Epithelial cell of esophagus (primary cell): Measurements from ENCODE around the gene ECHDC3.

Experiments
- DNase-seq: peaks from one replicate; pipeline ENCODE4 v3.0.0; 2010; ENCODE audit warnings: low read depth
- H3K4me3 ChIP-seq: 2 replicates; pipeline ENCODE4 v1.5.1; 2011; ENCODE audit warnings: mild to moderate bottlenecking, low read length, control low read depth
- TF ChIP-seq, protein P1 (sequence below): IDR thresholded peaks from 2 replicates; pipeline ENCODE4 v1.5.1; 2011; ENCODE audit warnings: low read depth, mild to moderate bottlenecking, low read length, control low read depth, inconsistent platforms; ENCODE audit not compliant: insufficient read depth; ENCODE audit errors: missing control alignments

The ECHDC3 gene

DNA sequence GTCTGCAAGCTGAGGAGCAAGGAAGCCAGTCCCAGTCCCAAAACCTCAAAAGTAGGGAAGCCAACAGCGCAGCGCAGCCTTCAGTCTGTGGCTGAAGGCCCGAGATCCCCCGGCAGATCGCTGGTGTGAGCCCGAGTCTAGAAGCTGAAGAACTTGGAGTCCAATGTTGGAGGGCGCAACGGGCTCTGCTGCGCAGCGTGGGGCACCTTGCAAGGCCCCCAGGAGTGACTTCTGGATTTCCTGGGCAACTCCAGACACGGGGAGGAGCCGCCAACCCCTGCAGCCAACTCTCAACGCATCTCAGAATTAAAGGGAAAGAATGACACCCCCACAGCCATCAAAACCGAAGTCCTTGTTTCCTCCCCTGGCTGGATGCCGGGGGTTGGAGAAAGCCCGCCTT, 62.2 kb downstream of the ECHDC3 start:
- DNase-seq = no peak
- H3K4me3 ChIP-seq = no peak overlapping the region
- TF ChIP-seq, protein P1, sequence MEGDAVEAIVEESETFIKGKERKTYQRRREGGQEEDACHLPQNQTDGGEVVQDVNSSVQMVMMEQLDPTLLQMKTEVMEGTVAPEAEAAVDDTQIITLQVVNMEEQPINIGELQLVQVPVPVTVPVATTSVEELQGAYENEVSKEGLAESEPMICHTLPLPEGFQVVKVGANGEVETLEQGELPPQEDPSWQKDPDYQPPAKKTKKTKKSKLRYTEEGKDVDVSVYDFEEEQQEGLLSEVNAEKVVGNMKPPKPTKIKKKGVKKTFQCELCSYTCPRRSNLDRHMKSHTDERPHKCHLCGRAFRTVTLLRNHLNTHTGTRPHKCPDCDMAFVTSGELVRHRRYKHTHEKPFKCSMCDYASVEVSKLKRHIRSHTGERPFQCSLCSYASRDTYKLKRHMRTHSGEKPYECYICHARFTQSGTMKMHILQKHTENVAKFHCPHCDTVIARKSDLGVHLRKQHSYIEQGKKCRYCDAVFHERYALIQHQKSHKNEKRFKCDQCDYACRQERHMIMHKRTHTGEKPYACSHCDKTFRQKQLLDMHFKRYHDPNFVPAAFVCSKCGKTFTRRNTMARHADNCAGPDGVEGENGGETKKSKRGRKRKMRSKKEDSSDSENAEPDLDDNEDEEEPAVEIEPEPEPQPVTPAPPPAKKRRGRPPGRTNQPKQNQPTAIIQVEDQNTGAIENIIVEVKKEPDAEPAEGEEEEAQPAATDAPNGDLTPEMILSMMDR = no peak

DNA sequence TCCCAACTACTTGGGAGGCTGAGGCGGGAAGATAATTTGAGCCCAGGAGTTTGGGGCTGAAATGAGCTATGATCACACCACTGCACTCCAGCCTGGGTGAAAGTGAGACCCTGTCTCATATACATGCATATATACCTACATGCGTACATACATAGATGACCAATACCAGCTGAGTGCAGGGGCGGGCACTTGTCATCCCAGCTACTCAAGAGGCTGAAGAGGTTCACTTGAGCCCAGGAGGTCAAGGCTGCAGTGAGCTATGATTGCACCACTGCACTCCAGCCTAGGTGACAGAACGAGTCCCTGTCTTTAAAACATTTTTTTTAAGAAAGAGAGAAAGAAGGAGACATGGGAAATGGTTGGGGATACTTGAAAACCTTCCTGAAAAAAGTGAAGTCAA, 63.6 kb downstream of the ECHDC3 start:
- H3K4me3 ChIP-seq = no peak overlapping the region
- TF ChIP-seq, protein P1 = no peak
- no peak for DNase-seq

DNA sequence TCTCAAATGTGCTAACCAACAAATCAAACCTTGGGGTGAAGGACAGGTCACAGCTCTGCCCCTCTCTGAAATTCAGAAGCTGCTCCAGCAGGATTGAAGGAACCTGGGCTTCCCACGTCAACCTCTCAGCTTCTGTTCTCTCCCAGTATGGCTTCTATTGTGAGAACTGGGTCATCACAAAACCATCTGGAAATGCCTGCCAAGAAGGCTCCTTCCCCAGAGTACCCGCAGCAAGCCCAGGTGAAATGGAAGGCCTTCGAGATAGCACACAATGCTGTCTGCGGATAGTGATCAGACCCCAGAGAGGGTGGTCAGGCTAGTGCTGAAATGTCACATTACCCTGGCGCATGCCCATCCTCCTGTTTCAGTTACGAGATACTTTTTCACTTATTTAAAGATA, 64.5 kb downstream of the ECHDC3 start:
- TF ChIP-seq, protein P1 = no peak
- no peak for DNase-seq
- H3K4me3 ChIP-seq = no peak overlapping the region

DNA sequence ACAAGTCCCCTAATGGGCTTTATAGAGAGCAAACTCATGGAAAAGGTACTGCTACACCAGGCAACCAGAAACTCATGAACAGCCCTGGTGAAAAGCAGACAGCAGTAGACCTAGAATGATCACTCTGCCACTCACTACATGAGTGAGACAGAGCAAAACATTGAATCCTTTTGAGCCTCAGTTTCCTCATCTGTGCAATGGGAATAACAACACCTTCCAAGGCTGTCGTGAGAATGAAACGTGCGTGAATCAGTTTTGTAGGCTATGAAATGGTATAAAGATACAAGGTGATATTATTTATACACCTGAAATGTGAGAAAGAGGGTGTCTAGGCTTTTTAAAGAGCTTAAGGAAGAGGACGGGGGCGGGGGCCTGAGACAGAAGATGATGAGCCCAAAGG, 66.6 kb downstream of the ECHDC3 start:
- TF ChIP-seq, protein P1 = no peak
- no peak for DNase-seq
- H3K4me3 ChIP-seq = no peak overlapping the region

DNA sequence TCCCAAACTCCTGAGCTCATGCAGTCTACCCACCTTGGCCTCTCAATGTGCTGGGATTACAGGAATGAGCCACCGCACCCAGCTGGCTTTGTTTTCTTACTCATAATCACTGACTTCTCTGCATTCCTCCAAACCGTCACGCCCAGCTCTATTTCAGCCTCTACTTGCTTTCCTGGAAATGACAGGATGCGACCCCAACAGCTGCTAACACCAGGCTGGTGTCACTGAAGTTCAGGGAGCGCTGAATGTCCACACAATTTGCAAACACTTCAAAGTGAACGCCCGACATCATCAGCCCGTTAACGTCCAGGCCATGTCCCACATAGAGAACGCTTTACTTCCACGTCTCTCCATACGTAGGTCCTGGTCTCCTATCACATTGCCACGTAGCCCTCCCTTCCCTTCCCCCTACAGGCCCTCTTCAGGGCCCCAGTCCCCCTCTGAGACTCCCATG, 68.2 kb downstream of the ECHDC3 start:
- TF ChIP-seq, protein P1 = no peak
- DNase-seq = peak; percentile 87

DNA sequence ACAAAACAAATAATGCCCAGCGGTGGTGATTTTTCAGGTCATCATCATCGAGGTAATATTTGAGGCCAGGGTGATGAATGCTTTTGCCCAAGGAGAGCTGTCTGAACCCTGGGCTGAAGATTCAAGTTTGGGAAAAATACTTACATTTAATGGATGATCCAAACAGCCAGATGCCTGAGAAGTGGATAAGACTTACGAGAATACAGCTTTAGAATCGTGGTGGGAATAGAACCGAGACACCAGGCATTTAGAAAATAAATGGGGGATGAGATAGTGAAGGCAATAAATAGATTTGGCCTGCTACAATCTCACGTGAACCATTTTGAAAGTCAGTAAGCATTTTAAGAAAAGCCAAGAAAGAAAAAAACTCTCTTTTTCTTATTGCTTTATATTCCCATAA, 68.8 kb downstream of the ECHDC3 start:
- no peak overlapping the region for H3K4me3 ChIP-seq
- TF ChIP-seq, protein P1 = no peak
- DNase-seq = no peak

More for the DNA sequence above, 68.2 kb downstream of the ECHDC3 start:
- no peak overlapping the region for H3K4me3 ChIP-seq

DNA sequence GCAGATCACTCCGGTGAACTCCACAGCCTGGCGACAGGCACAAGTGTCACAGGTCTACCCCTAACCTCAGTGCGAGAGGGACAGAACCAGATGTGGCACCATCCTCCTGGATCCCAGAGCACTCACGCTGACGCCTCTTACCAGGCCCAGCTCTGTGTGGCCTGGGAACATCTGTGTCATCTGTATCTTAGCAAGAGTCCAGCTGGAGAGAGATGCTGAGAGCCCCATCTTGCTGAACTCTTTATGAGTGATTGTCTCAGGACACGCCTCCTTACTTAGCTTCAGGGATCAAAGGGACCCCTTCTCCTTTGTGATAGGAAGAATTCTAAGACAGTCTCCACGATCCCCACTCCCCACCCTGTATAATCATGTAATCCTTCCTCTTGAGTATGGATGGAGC, 71.0 kb downstream of the ECHDC3 start:
- no peak for DNase-seq
- TF ChIP-seq, protein P1 = no peak
- no peak overlapping the region for H3K4me3 ChIP-seq
